Measurements from ENCODE around the gene GCAT. TPM values are rescaled to one million over a fixed set of nuclear protein-coding genes. Genes with fewer than 3 reads are reported as not detected.

Gene GCAT
- total RNA-seq, 4 donors from 2014 or later, result 3.8 to 53.8 (median 14.9) TPM

GRCh38 chr22:37860796-37861421, 53.2 kb downstream of the GCAT start:
- H3K27me3 ChIP-seq, result no peaks in the 10 kb centered on the region
- no peak for DNase-seq
- no peaks in the 10 kb centered on the region for H3K4me1 ChIP-seq
- no peak for TF ChIP-seq CTCF (IDR thresholded peaks at IDR 0.05)
- TF ChIP-seq POLR2A (IDR thresholded peaks at IDR 0.05), result no peak
- H3K9me3 ChIP-seq, result no peaks in the 10 kb centered on the region
- H3K4me3 ChIP-seq, result no peak overlapping the region
- no peak overlapping the region for H3K27ac ChIP-seq
- no peaks in the 10 kb centered on the region for H3K36me3 ChIP-seq
- intact Hi-C loops (cut with DNase I; ENCODE audit: low total_unique reads), result no loop called here

- Histone ChIP-seq H3K4me3 (no peak overlapping the region), H3K27ac (no peak overlapping the region), H3K9me3 (no peaks in the 10 kb centered on the region), H3K27me3 (no peaks in the 10 kb centered on the region), H3K36me3 (no peaks in the 10 kb centered on the region), H3K4me1 (no peaks in the 10 kb centered on the region)
- intact Hi-C loops (cut with DNase I; ENCODE audit: low total_unique reads), result no loop called here
- no peak for DNase-seq
- TF ChIP-seq POLR2A (IDR thresholded peaks at IDR 0.05) (no peak), CTCF (IDR thresholded peaks at IDR 0.05) (no peak)
These were observed 55.0 kb downstream of the GCAT start for GRCh38 chr22:37862570-37863325.

GRCh38 chr22:37865510-37865909, 57.8 kb downstream of the GCAT start:
- TF ChIP-seq POLR2A (IDR thresholded peaks at IDR 0.05) (no peak), CTCF (IDR thresholded peaks at IDR 0.05) (no peak)
- H3K36me3 ChIP-seq, result no peaks in the 10 kb centered on the region
- no peaks in the 10 kb centered on the region for H3K27me3 ChIP-seq
- DNase-seq, result no peak
- no peaks in the 10 kb centered on the region for H3K9me3 ChIP-seq
- H3K27ac ChIP-seq, result no peak overlapping the region
- no peaks in the 10 kb centered on the region for H3K4me1 ChIP-seq
- H3K4me3 ChIP-seq, result no peak overlapping the region
- intact Hi-C loops (cut with DNase I; ENCODE audit: low total_unique reads), result loop anchor here (2.0 kb wide), 1 partner anchor 49 kb away; no protein-coding TSS in a partner anchor

MicroRNA genes within 50 kb of the gene (microRNA counts, 767-probe panel; counts per million panel counts)
- microRNA hsa-miR-658 (0 counts per million in 2 donors), microRNA hsa-miR-659-3p (0 counts per million in 2 donors)

Small RNA genes within 50 kb of the gene (microRNA-seq; reads per million reads assigned to microRNA genes)
- not detected for gene MIR659 (ENCODE audit: borderline microRNAs expressed, borderline replicate concordance)

Small RNA genes within 50 kb of the gene (small RNA-seq; reads per million reads assigned to genes)
- gene MIR659, result not detected

Other genes with a start within 250 kb of the GCAT start
- 100 to 1,000 TPM in 1 of 4 donors, 10 to 100 TPM in 3; 10.6 to 101 (median 16.5) TPM for gene CDC42EP1, start 247.5 kb upstream of the GCAT start, total RNA-seq
- not detected for gene LGALS2, start 227.8 kb upstream of the GCAT start, total RNA-seq
- gene GGA1, start 199.1 kb upstream of the GCAT start, total RNA-seq, result 10 to 100 TPM; 16.7 to 78.0 (median 35.3) TPM
- 10 to 100 TPM in 3 of 4 donors, 1 to 10 TPM in 1; 7.4 to 26.2 (median 14.2) TPM for gene SH3BP1, start 168.3 kb upstream of the GCAT start, total RNA-seq
- gene PDXP, start 149.2 kb upstream of the GCAT start, total RNA-seq, result 10 to 100 TPM in 1 of 4 donors, 1 to 10 TPM in 2, under 1 TPM in 1; 0.88 to 10.7 (median 3.7) TPM
- gene LGALS1, start 132.3 kb upstream of the GCAT start, total RNA-seq, result 1,000 to 10,000 TPM; 1,421 to 3,100 (median 2,146) TPM
- 10 to 100 TPM; 11.8 to 74.3 (median 20.9) TPM for gene NOL12, start 121.6 kb upstream of the GCAT start, total RNA-seq
- 100 to 1,000 TPM in 3 of 4 donors, 10 to 100 TPM in 1; 56.2 to 177 (median 127) TPM for gene TRIOBP, start 110.9 kb upstream of the GCAT start, total RNA-seq
- gene GALR3, start 15.4 kb downstream of the GCAT start, total RNA-seq, result not detected
- 10 to 100 TPM in 3 of 4 donors, 1 to 10 TPM in 1; 8.5 to 37.7 (median 20.5) TPM for gene ANKRD54, start 36.4 kb downstream of the GCAT start, total RNA-seq
- gene EIF3L, start 41.5 kb downstream of the GCAT start, total RNA-seq, result 100 to 1,000 TPM; 290 to 559 (median 413) TPM
- gene MICALL1, start 98.4 kb downstream of the GCAT start, total RNA-seq, result 10 to 100 TPM in 3 of 4 donors, 1 to 10 TPM in 1; 7.4 to 96.6 (median 46.6) TPM
- gene C22orf23, start 145.7 kb downstream of the GCAT start, total RNA-seq, result under 1 TPM in 2 of 4 donors, not detected in 2; 0.40 to 0.76 TPM
- gene POLR2F, start 145.8 kb downstream of the GCAT start, total RNA-seq, result 10 to 100 TPM; 31.5 to 63.8 (median 43.3) TPM
- gene SOX10, start 176.6 kb downstream of the GCAT start, total RNA-seq, result 1 to 10 TPM in 2 of 4 donors, not detected in 2; 2.3 to 3.8 TPM
- 10 to 100 TPM in 3 of 4 donors, 1 to 10 TPM in 1; 2.9 to 38.7 (median 29.2) TPM for gene PICK1, start 249.5 kb downstream of the GCAT start, total RNA-seq